ENCODE data around the gene ZNF678.

Gene ZNF678

GRCh38 chr1:227661495-227661894 is 98.1 kb downstream of the ZNF678 start:
- CTCF ChIA-PET, result interaction anchor here (0.6 kb wide), 1 partner anchor 38 kb away, joined by 4 read pairs; no protein-coding TSS in a partner anchor
- H3K4me3 ChIP-seq (ENCODE audit: low read depth, low read length), result no peak overlapping the region
- TF ChIP-seq ZNF571 (tag by site-specific recombination; IDR thresholded peaks at IDR 0.05) (no peak), TRIM28 (IDR thresholded peaks at IDR 0.05; ENCODE audit: borderline replicate concordance, low read length) (peak; percentile 50; the same call in 1 of the 2 replicates)
- peaks cover 2% of the 10 kb centered on the region for H3K9me3 ChIP-seq (ENCODE audit: control insufficient read depth, insufficient read depth, low read depth, low read length)
- H3K36me3 ChIP-seq (ENCODE audit: control insufficient read depth in 2 of 2, insufficient read depth in 1 of 2, low read length in 2 of 2), result peaks cover 0 to 4% of the 10 kb centered on the region in 2 experiments; a peak in 1 of 3 replicates
- no peaks in the 10 kb centered on the region for H3K4me1 ChIP-seq (ENCODE audit: control insufficient read depth, insufficient read depth, low read length)
- H3K27ac ChIP-seq (ENCODE audit: extremely low read depth, low read depth, low read length), result no peak overlapping the region
- POLR2A ChIA-PET, result no interaction called here

GRCh38 chr1:227662933-227663332 is 99.6 kb downstream of the ZNF678 start:
- Histone ChIP-seq H3K27ac (ENCODE audit: extremely low read depth, low read depth, low read length) (no peak overlapping the region), H3K4me1 (ENCODE audit: control insufficient read depth, insufficient read depth, low read length) (no peaks in the 10 kb centered on the region), H3K4me3 (ENCODE audit: low read depth, low read length) (no peak overlapping the region), H3K36me3 (ENCODE audit: control insufficient read depth in 2 of 2, insufficient read depth in 1 of 2, low read length in 2 of 2) (peaks cover 0 to 4% of the 10 kb centered on the region in 2 experiments; a peak in 1 of 3 replicates), H3K9me3 (ENCODE audit: control insufficient read depth, insufficient read depth, low read depth, low read length) (peaks cover 7% of the 10 kb centered on the region)
- TF ChIP-seq ZNF555 (tag by site-specific recombination; conservative IDR thresholded peaks at IDR 0.05) (no peak), ZNF24 (tag by site-specific recombination; IDR thresholded peaks at IDR 0.05) (no peak), ZNF701 (tag by site-specific recombination; IDR thresholded peaks at IDR 0.05) (no peak), HOXA7 (CRISPR knock-in tag; IDR thresholded peaks at IDR 0.05; ENCODE audit: borderline replicate concordance) (no peak), ZNF558 (tag by site-specific recombination; IDR thresholded peaks at IDR 0.05) (peak; percentile 92), ZEB2 (tag by site-specific recombination; IDR thresholded peaks at IDR 0.05) (no peak)
- ChIA-PET CTCF (interaction anchor here (0.6 to 1.2 kb wide), 2 partner anchors 120 to 149 kb away, joined by 3 read pairs; no protein-coding TSS in a partner anchor), POLR2A (no interaction called here)

- POLR2A ChIA-PET, result no interaction called here
- Histone ChIP-seq H3K4me1 (ENCODE audit: control insufficient read depth, insufficient read depth, low read length) (no peaks in the 10 kb centered on the region), H3K27ac (ENCODE audit: extremely low read depth, low read depth, low read length) (no peak overlapping the region), H3K9me3 (ENCODE audit: control insufficient read depth, insufficient read depth, low read depth, low read length) (peaks cover 9% of the 10 kb centered on the region), H3K36me3 (ENCODE audit: control insufficient read depth in 2 of 2, insufficient read depth in 1 of 2, low read length in 2 of 2) (peaks cover 0 to 4% of the 10 kb centered on the region in 2 experiments; a peak in 1 of 3 replicates), H3K4me3 (ENCODE audit: low read depth, low read length) (no peak overlapping the region)
- CTCF ChIA-PET, result interaction anchor here (0.6 kb wide), 2 partner anchors 334 to 538 kb away, joined by 3 to 4 read pairs; no protein-coding TSS in a partner anchor
- TF ChIP-seq SALL2 (tag by site-specific recombination; IDR thresholded peaks at IDR 0.05; ENCODE audit: borderline replicate concordance) (no peak), ZNF184 (tag by site-specific recombination; IDR thresholded peaks at IDR 0.05) (0 out of 2 replicates have a peak, but pooled peaks have one; percentile 22)
These were observed 102.9 kb downstream of the ZNF678 start for GRCh38 chr1:227666286-227666685.

DNA sequence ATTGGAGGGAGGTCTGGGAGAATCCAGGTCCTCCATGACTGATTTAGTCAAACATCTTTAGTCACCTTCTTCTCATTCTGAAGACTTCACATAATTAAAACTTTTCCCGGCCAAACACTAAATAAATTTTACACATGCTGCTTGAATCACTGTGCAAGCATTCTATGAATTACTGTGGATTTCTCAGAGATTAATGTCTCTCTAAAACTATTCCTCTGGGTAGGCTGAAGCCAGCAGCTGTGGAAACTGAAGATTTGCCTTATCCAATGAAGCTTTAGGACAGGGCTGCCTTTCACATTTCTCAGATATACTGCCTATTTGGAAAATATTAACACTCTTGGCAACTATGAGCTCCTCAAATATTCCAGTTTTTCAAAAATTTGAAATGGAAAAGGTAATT is 110.1 kb downstream of the ZNF678 start:
- Histone ChIP-seq H3K4me1 (ENCODE audit: control insufficient read depth, insufficient read depth, low read length) (no peaks in the 10 kb centered on the region), H3K27ac (ENCODE audit: extremely low read depth, low read depth, low read length) (no peak overlapping the region), H3K36me3 (ENCODE audit: control insufficient read depth in 2 of 2, insufficient read depth in 1 of 2, low read length in 2 of 2) (no peaks in the 10 kb centered on the region), H3K4me3 (ENCODE audit: low read depth, low read length) (no peak overlapping the region), H3K9me3 (ENCODE audit: control insufficient read depth, insufficient read depth, low read depth, low read length) (peaks cover 6% of the 10 kb centered on the region)
- ChIA-PET POLR2A (no interaction called here), CTCF (no interaction called here)
- TF ChIP-seq ZNF138 (tag by site-specific recombination; IDR thresholded peaks at IDR 0.05; ENCODE audit: borderline replicate concordance), result no peak
- no peak for TF ChIP-seq SALL2 (tag by site-specific recombination; IDR thresholded peaks at IDR 0.05; ENCODE audit: borderline replicate concordance)
- no peak for TF ChIP-seq ZNF416 (tag by site-specific recombination; IDR thresholded peaks at IDR 0.05)
- no peak for TF ChIP-seq ZNF707 (tag by site-specific recombination; IDR thresholded peaks at IDR 0.05)
- no peak for TF ChIP-seq ZNF324 (tag by site-specific recombination; IDR thresholded peaks at IDR 0.05)
- TF ChIP-seq ZBTB21 (tag by site-specific recombination; IDR thresholded peaks at IDR 0.05), result no peak
- no peak for TF ChIP-seq ZNF510 (tag by site-specific recombination; IDR thresholded peaks at IDR 0.05; ENCODE audit: insufficient replicate concordance)
- TF ChIP-seq ELK4 (IDR thresholded peaks at IDR 0.05; ENCODE audit: borderline replicate concordance, low read depth, low read length), result no peak
- TF ChIP-seq CTCF (tag by site-specific recombination; IDR thresholded peaks at IDR 0.05), result no peak
- TF ChIP-seq EGR2 (tag by site-specific recombination; IDR thresholded peaks at IDR 0.05; ENCODE audit: low read depth), result no peak
- no peak for TF ChIP-seq ZNF837 (tag by site-specific recombination; IDR thresholded peaks at IDR 0.05)
- no peak for TF ChIP-seq ZNF785 (tag by site-specific recombination; IDR thresholded peaks at IDR 0.05)
- TF ChIP-seq, protein P1, sequence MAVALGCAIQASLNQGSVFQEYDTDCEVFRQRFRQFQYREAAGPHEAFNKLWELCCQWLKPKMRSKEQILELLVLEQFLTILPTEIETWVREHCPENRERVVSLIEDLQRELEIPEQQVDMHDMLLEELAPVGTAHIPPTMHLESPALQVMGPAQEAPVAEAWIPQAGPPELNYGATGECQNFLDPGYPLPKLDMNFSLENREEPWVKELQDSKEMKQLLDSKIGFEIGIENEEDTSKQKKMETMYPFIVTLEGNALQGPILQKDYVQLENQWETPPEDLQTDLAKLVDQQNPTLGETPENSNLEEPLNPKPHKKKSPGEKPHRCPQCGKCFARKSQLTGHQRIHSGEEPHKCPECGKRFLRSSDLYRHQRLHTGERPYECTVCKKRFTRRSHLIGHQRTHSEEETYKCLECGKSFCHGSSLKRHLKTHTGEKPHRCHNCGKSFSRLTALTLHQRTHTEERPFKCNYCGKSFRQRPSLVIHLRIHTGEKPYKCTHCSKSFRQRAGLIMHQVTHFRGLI (tag by site-specific recombination; IDR thresholded peaks at IDR 0.05), result no peak
